Stimulated activated CD8-positive, alpha-beta memory T cell treated with anti-CD3 and anti-CD28 coated beads, Interleukin-4, amount 100 ng/mL, for 24 hours (primary cell): Measurements from ENCODE around the gene SMAD2.
A peak's percentile ranks its signal among the peaks of the same experiment; 100 is the strongest.

ENCODE experiments used
- DNase-seq: peaks from one replicate; pipeline ENCODE4 v3.0.0-alpha.2; 2020; ENCODE audit warnings: low read depth

Gene SMAD2

DNA sequence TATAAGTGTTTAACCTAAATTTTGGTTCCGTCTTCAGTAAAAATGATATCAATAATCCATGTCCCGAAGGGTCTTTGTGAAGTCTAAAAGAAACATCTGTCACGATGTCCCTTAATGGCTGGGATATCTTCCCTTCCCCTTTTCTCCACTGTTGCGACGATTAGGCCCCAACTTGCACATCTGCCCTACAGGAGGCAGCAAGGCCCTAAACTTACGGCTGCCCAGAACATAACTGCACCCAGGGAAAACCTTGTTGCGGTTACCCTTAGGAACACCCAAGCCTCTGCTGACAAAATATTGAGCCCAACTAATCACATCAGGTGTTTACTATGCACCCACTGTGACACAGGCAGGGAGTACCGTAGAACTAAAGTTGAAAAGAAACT lies 1.3 kb upstream of the SMAD2 start:
- no peak for DNase-seq

DNA sequence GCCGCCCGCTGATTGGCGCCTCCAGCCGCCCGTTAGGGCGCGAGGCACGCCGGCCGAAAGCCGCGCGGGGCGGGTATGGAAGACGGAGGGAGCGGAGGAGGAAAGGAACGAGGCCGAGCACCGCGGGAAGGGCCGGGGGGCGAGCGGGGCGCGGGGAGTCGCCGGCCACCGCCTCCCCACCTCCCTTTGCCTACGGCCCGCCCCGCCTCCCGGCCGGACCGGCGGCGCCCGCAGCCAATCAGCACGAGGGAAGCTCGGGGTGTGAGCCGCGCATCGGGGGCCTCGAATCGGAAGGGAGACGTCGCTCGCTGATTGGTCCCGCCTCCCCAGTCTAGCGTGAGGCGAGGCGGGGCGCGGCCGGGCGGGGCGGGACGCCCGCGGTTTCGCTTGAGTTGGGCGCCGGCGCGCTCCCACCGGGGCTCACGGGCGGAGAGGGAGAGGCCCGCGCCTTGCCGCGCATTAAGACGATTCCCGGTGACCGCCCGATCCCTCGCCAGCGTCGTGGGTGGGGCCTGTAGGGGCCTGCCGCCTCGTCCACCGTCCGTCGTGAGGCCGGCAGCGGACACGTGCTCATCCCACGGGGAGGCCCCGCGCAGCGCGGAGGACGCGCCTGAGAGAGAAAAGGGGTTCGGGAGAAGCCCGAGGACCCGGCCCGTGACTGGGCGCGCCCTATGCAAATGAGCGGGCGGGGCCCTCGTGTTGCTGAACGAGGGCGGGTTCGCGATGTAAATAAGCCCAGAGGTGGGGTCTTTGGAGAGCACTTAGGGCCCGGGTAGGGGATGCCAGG lies 665 bp upstream of the SMAD2 start:
- peak; percentile 94 for DNase-seq

DNA sequence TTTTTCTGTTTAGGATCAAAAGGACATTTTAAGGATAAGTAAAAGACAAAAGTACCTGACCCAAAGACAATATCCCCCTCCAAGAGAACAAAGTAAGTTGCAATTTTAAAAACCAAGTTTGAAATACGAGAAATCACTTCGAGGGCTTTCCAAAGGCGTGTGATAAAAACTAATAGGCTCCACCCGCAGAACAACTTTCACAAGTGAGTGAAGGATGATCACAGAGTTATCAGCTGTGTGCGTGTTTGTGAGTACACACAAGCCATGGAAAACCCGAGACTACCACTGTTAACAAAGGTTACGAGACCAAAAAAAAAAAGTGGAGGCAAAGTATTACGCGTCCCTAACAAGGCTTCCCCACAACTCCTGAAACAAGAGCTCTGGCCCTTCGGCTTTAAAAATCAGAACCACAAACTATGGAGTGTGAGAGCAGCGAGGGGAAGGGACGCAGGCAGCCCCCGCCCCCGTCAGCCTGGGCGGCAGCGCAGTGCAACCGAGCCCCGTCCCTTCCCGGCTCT lies 719 bp downstream of the SMAD2 start:
- DNase-seq: no peak

DNA sequence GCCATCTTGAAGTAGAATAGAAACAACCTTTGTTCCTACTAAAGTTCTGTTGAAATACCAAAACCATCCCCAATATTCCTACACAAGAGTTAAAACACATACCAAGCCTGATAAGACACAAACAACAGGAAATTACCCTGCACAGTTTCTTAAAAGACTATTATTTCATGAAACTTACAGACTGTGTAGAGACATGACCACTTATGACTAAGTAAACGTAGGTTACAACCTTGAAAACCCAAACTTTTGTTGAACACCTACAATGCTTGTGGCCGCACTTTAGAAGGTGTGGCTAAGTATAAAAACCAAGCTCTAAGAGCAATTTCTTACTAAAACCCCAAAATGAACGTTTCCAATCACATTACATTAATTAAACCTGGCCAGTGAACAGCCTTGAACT lies 2.0 kb downstream of the SMAD2 start:
- no peak for DNase-seq

DNA sequence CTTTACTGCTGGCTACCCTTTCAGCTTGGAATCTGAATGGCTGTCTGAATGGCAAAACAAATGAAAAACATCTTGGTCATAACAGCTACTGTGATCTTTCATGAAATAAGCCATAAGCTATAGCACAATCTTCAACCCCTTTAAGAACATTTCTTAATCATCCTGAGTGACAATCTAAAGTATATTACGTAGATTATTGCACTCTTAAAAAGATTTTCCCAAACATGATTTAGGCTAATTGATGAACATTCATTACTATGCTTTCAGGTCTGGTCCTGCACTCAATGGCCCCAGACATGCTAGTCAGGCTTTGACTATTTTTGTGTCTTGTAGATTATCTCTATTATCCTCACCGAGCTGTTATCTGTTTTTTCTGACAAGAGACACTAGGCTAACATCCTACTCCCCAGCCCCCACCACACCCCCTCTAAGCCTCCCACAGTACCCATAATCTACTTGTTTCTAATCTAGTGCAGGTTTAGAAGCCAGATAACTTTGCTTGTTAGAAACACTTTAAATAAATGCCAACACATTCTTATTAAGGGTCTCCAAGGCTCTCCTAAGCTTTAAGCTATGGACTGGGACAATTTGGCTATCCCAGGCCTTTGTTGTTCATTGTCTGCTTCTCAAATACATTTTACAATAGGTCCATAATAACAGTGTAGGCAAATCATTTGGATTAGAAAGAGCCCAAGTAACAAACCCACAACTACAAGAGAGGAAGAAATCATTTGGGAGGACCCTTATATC lies 4.2 kb downstream of the SMAD2 start:
- no peak for DNase-seq

DNA sequence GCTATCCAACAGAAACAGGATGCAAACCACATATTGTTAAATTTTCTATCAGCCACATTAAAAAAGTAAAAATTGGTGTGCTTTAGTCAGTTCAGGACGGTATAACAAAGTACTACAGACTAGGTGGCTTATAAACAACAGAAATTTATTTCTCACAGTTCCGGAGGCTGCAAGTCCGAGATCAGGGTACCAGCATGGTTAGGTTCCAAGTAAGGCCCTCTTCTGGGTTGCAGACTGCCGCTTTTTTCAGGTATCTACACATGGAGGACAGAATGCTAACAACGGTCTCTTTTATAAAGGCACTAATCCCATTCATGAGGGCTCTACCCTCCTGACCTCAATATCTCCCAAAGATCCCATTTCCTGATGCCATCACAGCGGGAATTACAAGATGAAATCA lies 10.5 kb downstream of the SMAD2 start:
- DNase-seq: no peak

DNA sequence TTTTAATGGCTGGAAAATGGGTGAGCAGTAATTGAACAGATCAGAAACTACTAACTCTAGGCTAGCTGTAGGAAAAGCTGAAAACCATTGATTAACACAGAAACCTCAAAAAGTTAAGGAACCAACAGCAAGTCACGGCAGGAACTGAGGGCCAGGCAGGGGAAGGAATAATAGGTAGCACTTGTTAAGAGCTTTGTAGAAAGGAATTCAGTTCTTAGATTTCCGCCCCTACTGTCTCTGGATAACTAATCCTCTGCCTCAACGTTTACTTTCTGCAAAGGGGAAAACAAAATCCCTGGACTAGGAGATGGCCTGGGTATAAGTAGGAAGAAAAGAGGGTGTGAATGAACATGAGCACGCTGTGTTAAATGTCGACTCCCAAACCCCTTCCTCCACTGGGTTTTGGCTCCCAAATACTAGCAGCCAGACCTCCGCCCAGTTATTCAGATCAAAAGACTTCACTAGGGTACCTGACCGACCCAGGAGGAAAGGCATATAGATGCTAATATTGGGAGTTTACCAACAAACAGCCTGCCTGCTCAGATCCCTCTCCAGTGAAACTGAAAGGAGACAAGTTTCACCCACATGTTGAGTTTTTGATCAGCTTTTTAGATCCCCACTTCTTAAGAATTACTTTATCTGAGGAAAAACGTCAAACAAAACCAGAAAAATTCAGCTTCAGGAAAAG lies 12.4 kb downstream of the SMAD2 start:
- DNase-seq: no peak

DNA sequence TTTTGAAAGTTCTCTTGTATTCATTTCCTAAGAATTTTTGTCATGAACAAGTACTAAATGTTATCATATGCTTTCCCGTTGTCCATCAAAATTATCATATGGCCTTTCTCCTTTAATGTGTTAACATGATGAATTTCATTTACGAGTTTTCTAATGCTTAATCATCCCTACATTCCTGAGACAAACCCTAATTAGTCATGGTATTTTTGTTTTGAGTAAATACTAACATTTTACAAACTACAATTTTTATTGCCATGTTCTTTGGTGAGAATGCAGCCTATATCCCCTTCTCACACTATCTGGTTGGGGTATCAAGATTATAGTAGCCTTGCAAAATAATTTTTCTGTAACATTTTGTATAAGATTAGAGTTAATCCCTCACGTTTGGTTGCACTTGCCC lies 14.5 kb downstream of the SMAD2 start:
- no peak for DNase-seq

DNA sequence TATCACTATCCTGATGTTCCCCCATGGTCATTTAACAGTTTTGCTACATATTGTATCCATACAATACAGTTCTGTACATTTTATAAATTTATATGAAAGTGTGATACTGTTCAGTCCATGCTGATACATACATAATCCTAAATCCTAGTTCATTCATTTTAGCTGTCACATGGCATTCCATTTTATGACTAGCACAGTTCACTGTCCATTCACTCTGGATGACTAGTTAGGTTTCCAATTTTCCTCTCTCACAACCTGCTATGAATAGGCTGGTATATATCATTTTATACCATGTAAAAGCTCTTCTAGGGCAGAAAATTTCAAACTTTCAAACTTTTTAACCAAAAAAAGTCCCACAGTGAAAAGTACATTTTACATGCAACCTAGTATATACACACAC lies 15.2 kb downstream of the SMAD2 start:
- no peak for DNase-seq

DNA sequence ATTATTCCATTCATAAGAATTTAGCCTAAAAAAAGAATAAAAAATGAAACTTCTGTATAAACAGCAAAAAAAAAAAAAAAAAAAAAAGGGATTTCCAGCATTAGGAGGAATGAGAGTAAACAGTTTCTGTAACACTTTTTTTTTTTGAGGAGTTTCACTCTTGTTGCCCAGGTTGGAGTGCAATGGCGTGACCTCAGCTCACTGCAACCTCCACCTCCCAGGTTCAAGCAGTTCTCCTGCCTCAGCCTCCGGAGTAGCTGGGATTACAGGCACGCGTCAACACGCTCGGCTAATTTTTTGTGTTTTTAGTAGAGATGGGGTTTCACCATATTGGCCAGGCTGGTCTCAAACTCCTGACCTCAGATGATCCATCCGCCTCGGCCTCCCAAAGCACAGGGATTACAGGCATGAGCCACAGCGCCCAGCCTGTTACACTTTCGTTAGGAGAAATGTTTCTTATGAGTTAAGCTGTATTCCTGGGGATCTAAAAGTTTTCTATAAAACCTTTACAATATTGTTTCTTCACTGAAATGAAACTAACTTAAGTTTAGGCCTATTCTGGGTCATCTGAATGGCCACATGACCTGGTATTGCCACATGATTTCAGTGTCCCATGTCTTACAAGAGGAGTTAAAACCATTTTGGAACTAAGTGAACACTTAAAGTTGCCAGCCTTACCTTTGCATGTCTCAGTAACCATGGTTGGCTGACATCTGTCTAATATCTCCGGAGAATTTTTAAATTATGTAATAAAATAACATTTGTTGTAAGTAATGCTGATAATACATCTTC lies 17.5 kb downstream of the SMAD2 start:
- DNase-seq: no peak

DNA sequence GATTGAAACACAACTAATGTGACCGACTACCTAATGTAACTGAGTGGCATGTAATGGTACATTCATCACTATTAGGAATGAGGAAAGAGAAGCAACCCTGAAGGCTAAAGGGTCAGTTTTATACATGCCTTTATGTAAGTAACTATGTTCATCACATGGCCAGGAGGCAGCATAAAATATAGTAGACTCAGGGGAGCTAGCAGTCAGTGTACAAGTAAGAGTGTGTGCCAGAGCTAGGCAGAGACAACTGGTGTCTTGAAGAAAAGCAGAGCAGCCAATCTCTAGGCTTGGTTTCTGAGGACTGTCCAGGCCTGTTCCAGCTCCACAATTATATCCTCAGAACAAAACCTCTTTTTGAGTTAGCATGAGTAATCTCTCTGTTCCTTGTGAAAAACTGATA lies 18.1 kb downstream of the SMAD2 start:
- DNase-seq: no peak

DNA sequence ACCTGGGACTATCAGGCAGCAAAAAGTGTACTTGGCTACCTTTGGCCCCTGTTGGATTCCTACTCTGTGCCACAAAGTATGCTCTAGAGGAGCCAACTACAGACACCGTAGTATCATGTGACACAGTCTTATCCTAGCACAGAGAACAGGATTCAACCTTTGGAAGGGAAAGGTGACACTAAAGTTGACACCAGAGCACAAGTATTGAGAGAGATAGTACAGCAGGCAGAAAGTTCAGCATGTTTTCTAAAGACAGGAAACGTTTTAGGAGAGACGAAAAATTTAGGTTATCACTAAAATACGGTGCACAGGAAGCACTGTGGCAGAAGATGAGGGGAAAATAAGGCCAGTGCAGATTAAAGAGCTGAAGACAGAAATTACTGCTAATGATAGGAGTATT lies 18.6 kb downstream of the SMAD2 start:
- DNase-seq: no peak

DNA sequence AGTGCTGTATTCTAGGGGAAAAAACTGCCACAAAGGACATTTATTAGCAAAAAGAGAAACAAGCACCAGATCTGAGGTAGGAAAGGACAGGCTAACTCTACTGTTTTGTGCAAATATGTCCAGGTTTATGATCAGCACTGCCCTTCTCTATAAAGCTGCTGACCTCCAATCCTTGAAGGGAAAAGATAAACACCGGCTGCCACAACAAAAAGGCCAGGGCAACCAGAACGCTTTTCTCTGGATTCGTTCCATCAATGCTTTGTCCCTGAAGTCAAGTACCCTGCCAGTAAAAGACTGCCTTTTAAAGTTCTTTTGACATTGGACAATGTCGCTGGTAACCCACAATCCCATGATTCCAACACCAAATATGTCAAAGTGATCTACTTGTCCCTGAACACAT lies 21.0 kb downstream of the SMAD2 start:
- DNase-seq: no peak

DNA sequence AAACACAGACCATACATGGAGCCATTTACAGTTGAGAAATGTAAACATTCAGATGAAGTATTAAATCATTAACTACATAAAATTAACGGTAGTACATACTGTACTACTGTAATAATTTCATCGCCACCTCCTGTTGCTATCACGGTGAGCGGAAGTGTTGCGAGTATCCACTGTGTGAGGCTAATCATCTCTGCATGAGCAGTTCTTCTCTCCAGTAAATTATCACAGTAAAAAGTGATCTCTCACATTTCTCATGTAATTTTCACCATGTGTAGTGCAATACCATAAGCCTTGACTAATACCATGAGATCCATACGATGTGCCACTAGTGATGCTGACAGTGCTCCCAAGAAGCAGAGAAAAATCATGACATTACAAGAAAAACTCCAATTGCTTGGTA lies 21.9 kb downstream of the SMAD2 start:
- DNase-seq: no peak

DNA sequence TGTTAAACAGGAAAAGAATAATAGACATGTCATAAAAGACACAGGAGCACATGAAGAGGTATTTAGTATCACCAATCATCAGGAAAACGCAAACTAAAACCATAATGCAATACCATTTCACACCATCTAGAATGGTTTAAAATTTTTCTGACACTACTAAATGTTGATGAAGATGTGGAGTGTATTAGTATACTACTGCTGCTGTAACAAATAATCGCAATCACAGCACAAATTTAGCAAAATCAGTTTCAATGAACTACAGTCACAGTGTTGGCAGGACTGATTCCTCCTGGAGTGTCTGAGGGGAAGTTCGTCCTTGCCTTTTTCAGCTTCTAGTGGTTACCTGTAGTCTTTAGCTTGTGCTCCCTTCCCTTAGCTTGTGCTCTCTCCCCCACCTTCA lies 24.1 kb downstream of the SMAD2 start:
- DNase-seq: no peak

DNA sequence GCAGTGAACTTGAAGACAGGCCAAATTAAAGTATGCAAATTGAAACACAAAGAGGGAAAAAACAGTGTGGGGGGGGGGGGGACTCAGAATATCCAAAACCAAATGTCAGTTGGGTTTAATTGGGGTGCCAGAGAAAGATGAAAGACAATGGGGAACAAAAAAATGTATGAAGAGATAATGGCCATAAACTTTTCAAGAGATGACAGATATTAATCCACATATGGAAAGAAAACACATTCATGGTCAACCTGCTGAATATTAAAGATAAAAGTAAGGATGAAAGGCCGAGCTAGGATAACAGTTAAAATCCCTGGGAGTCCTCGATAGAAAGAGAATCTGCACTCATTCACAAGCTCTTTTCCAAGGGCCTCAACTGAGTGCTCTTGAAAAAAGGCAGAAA lies 26.6 kb downstream of the SMAD2 start:
- DNase-seq: no peak

DNA sequence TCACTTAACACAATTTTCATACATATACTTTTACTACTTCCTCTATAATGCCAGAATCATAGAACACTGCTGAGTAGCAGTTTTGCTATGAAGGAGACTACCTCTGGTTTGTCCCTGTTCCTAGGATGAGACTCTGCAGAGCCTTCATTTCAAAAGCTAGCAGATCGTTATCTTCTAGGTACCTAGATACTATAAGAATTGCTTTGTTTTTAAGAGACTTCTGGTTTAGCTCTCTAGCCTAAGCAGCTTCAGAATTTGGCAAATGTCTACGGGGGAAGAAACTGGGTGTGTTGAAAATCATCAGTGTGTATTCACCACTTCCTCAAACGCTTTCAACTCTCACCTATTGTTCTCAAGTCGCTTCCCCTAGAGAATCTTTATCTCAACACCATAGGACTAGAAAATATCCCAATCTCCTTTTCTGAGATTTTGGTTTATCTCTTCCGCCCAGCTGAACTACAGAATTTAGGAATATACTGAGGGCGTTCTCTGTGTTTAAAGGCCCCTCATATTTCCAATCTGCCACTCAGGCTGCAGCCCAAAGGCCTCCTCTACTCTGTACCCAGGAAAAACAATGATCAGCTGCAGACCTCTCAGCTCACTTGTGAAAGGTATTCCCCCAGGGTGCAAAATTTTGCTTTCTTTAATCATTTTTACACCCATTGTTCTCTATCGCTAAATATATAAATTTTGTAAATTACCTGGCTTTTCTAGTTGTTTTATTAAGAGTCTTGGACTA lies 28.7 kb downstream of the SMAD2 start:
- no peak for DNase-seq

DNA sequence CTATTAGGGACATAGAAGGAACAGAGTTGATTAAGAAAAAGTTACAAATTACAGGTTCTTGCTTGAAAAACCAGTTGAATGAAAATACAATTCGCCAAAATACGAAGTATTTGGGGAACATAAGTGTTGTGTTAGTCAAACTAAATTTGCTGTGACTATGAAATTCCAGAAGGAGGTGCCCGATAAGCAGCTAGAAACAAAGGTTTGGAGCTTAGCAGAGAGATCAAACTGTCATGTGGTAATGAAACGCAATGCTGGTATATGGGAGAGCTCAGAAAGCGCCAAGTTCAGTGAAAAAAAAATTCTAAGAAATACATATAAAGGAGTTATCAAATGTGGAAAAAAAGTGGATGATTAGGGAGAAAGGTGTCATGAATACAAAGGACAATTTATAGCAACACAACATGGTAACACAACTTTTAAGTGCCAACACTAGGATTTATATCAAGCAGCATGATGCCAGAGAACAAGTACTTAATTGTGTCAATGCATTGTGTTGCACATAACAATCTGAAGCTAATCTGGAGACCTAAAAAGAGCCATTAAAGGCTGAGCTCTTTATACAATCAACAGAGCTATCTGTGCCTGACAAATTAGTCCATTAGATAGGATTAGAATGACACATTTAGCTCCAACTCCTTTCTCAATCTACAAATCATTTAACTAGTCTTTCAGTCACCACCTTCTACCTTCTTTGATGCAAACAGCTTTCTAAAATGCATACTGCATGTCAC lies 31.2 kb downstream of the SMAD2 start:
- DNase-seq: no peak

DNA sequence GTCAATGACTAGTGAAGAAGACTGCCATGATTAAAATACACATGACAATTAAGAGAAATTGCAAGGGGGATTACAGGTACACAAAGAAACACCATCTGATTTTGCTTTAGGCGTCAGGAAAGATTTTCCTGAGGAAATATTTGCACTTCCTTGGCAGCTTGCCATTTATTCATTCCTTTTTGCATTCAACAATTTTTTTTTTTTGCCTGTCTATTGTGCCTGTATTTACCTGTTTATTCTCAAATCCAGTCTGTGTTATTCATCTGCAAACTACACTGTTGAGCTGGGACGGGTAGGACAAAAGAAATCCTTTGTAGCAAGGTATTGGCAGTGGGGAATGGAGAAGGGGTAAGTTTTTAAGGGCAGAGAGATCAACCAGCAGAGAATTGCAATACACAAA lies 31.8 kb downstream of the SMAD2 start:
- no peak for DNase-seq

DNA sequence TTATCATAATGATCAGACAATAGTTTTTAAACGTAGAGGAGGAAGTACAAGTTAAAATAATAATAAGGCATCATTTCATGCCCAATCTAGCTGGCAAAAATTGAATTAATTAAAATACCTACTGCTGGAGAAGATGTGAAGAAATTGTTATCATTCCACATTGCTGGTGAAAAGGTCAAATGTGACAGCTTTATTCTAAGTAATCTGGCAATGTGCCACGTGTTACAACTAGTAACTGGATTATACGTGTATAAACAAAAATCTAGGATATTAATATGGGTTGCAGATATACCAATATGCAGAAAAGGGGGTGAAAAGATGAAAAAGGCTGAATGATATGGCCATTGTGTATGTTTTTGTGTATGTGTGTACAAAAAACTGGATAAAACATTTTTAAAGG lies 32.4 kb downstream of the SMAD2 start:
- no peak for DNase-seq
